Measurements from ENCODE around the gene FAXDC2. TPM values are rescaled to one million over a fixed set of nuclear protein-coding genes. Genes with fewer than 3 reads are reported as not detected.
A peak's percentile ranks its signal among the peaks of the same experiment; 100 is the strongest.

The FAXDC2 gene
- total RNA-seq, 1 donor from 2014 or later = 25.3 TPM

GRCh38 chr5:154851351-154851750 is 948 bp upstream of the FAXDC2 start:
- intact Hi-C loops (cut with DNase I) = loop anchor here (10.0 kb wide), 1 partner anchor 407 kb away; the partner anchor contains the start of gene SAP30L
- peak overlapping the region; percentile 31 to 77 for H3K27ac ChIP-seq
- H3K36me3 ChIP-seq = no peaks in the 10 kb centered on the region
- TF ChIP-seq CTCF (IDR thresholded peaks at IDR 0.05) = no peak
- peak in 1 of 2 donors; percentile 40 for DNase-seq (ENCODE audit: low spot score in 2 of 2)
- H3K4me1 ChIP-seq = peaks cover 8 to 18% of the 10 kb centered on the region in 2 donors
- no peaks in the 10 kb centered on the region for H3K9me3 ChIP-seq
- H3K4me3 ChIP-seq = peak overlapping the region in 1 of 2 donors; percentile 68
- no peaks in the 10 kb centered on the region for H3K27me3 ChIP-seq

GRCh38 chr5:154849791-154850201 is 607 bp downstream of the FAXDC2 start:
- DNase-seq (ENCODE audit: low spot score in 2 of 2) = no peak
- no peaks in the 10 kb centered on the region for H3K9me3 ChIP-seq
- peak overlapping the region; percentile 55 to 77 for H3K27ac ChIP-seq
- H3K4me1 ChIP-seq = peaks cover 8 to 18% of the 10 kb centered on the region in 2 donors
- no peak for TF ChIP-seq CTCF (IDR thresholded peaks at IDR 0.05)
- H3K27me3 ChIP-seq = no peaks in the 10 kb centered on the region
- H3K4me3 ChIP-seq = peak overlapping the region; percentile 48 to 68
- H3K36me3 ChIP-seq = no peaks in the 10 kb centered on the region
- intact Hi-C loops (cut with DNase I) = loop anchor here (10.0 kb wide), 1 partner anchor 405 kb away; the partner anchor contains the start of gene SAP30L

GRCh38 chr5:154849264-154849785 is 1.1 kb downstream of the FAXDC2 start:
- Histone ChIP-seq H3K9me3 (no peaks in the 10 kb centered on the region), H3K36me3 (no peaks in the 10 kb centered on the region), H3K4me1 (peaks cover 8 to 18% of the 10 kb centered on the region in 2 donors), H3K4me3 (peak overlapping the region; percentile 48 to 68), H3K27me3 (no peaks in the 10 kb centered on the region), H3K27ac (peak overlapping the region; percentile 55 to 77)
- intact Hi-C loops (cut with DNase I) = no loop called here
- no peak for DNase-seq (ENCODE audit: low spot score in 2 of 2)
- TF ChIP-seq CTCF (IDR thresholded peaks at IDR 0.05) = no peak

- Histone ChIP-seq H3K27me3 (no peaks in the 10 kb centered on the region), H3K4me1 (peaks cover 0 to 10% of the 10 kb centered on the region in 2 donors), H3K27ac (no peak overlapping the region), H3K36me3 (no peaks in the 10 kb centered on the region), H3K4me3 (no peak overlapping the region), H3K9me3 (no peaks in the 10 kb centered on the region)
- no peak for TF ChIP-seq CTCF (IDR thresholded peaks at IDR 0.05)
- DNase-seq (ENCODE audit: low spot score in 2 of 2) = no peak
- intact Hi-C loops (cut with DNase I) = no loop called here
These were observed 5.6 kb downstream of the FAXDC2 start for GRCh38 chr5:154844809-154845208.

- H3K27ac ChIP-seq = no peak overlapping the region
- no peak for TF ChIP-seq CTCF (IDR thresholded peaks at IDR 0.05)
- no peaks in the 10 kb centered on the region for H3K27me3 ChIP-seq
- intact Hi-C loops (cut with DNase I) = no loop called here
- H3K36me3 ChIP-seq = no peaks in the 10 kb centered on the region
- H3K9me3 ChIP-seq = no peaks in the 10 kb centered on the region
- DNase-seq (ENCODE audit: low spot score in 2 of 2) = no peak
- no peaks in the 10 kb centered on the region for H3K4me1 ChIP-seq
- no peak overlapping the region for H3K4me3 ChIP-seq
These were observed 7.5 kb downstream of the FAXDC2 start for GRCh38 chr5:154842689-154843530.
